HepG2 (cell line): ENCODE measurements around the gene EZH2. TPM values are rescaled to one million over a fixed set of nuclear protein-coding genes. Genes with fewer than 3 reads are reported as not detected.

ENCODE experiments used
- ARHGAP35 ChIP-seq: sonication (generic); formaldehyde crosslinking; IDR thresholded peaks from 2 replicates; pipeline ENCODE4 v1.9.0; 2022; ENCODE audit warnings: mild to moderate bottlenecking, inconsistent platforms, moderate library complexity, missing genetic modification reagents, borderline replicate concordance
- ATM ChIP-seq: fragments of 450-650 bp; IDR thresholded peaks from 2 replicates; pipeline ENCODE4 v1.7.1; 2017; ENCODE audit warnings: mild to moderate bottlenecking, borderline replicate concordance
- BCL6 ChIP-seq: IDR thresholded peaks from 2 replicates; pipeline ENCODE4 v1.6.1; 2016; ENCODE audit warnings: missing genetic modification reagents, missing compliant biosample characterization
- CBX5 ChIP-seq: sonication (generic); formaldehyde crosslinking; IDR thresholded peaks from 2 replicates; pipeline ENCODE4 v1.4.0; 2020; ENCODE audit warnings: missing genetic modification reagents, borderline replicate concordance
- CREB1 ChIP-seq, 2 experiments: fragments of 450-650 bp in 1 of 2; IDR thresholded peaks; 2 replicates each; pipeline ENCODE4 v1.6.1; 2016 to 2017; ENCODE audit warnings: control low read depth in 1 of 2, mild to moderate bottlenecking in 1 of 2, missing compliant biosample characterization in 1 of 2, missing genetic modification characterization in 1 of 2
- ELF4 ChIP-seq: sonication (generic); formaldehyde crosslinking; IDR thresholded peaks from 2 replicates; pipeline ENCODE4 v1.5.0; 2020; ENCODE audit warnings: missing genetic modification reagents, mild to moderate bottlenecking, moderate library complexity, borderline replicate concordance
- EZH2 ChIP-seq: conservative IDR thresholded peaks from 2 replicates; pipeline ENCODE4 v1.6.1; 2012; ENCODE audit warnings: mild to moderate bottlenecking, low read depth, low read length, moderate library complexity
- HOXA5 ChIP-seq: sonication (generic); formaldehyde crosslinking; IDR thresholded peaks from 2 replicates; pipeline ENCODE4 v1.4.0; 2020; ENCODE audit warnings: missing genetic modification reagents
- PHB2 ChIP-seq: fragments of 450-650 bp; IDR thresholded peaks from 2 replicates; pipeline ENCODE4 v1.6.1; 2018; ENCODE audit not compliant: partially characterized antibody
- PRDM15 ChIP-seq: sonication (generic); formaldehyde crosslinking; IDR thresholded peaks from 2 replicates; pipeline ENCODE4 v1.4.0; 2020; ENCODE audit warnings: missing genetic modification reagents
- PTBP1 ChIP-seq: fragments of 200-400 bp; formaldehyde crosslinking; IDR thresholded peaks from 2 replicates; pipeline ENCODE4 v1.6.1; 2018; ENCODE audit warnings: low read length, low read depth; ENCODE audit not compliant: poor library complexity, severe bottlenecking
- RORA ChIP-seq: sonication (generic); formaldehyde crosslinking; IDR thresholded peaks from 2 replicates; pipeline ENCODE4 v1.5.0; 2020; ENCODE audit warnings: mild to moderate bottlenecking, missing genetic modification reagents, moderate library complexity
- ZBTB38 ChIP-seq: sonication (generic); formaldehyde crosslinking; IDR thresholded peaks from 2 replicates; pipeline ENCODE4 v1.5.1; 2020; ENCODE audit warnings: mild to moderate bottlenecking, missing genetic modification reagents
- ZNF234 ChIP-seq: sonication (generic); formaldehyde crosslinking; conservative IDR thresholded peaks from 2 replicates; pipeline ENCODE4 v1.5.1; 2020; ENCODE audit warnings: mild to moderate bottlenecking, missing genetic modification reagents
- ZNF383 ChIP-seq: sonication (generic); formaldehyde crosslinking; IDR thresholded peaks from 2 replicates; pipeline ENCODE4 v1.4.0; 2020; ENCODE audit warnings: missing genetic modification reagents, mild to moderate bottlenecking, borderline replicate concordance
- ZNF44 ChIP-seq: sonication (generic); formaldehyde crosslinking; IDR thresholded peaks from 2 replicates; pipeline ENCODE4 v1.5.1; 2020; ENCODE audit warnings: mild to moderate bottlenecking, missing genetic modification reagents
- ZNF510 ChIP-seq: sonication (generic); formaldehyde crosslinking; IDR thresholded peaks from 2 replicates; pipeline ENCODE4 v1.4.0; 2020; ENCODE audit warnings: low read depth, mild to moderate bottlenecking, missing genetic modification reagents
- ZNF670 ChIP-seq: sonication (generic); formaldehyde crosslinking; IDR thresholded peaks from 2 replicates; pipeline ENCODE4 v1.8.0; 2022; ENCODE audit warnings: mild to moderate bottlenecking, missing genetic modification reagents, borderline replicate concordance
- ZNF792 ChIP-seq: IDR thresholded peaks from 2 replicates; pipeline ENCODE4 v1.6.1; 2016
- ZSCAN22 ChIP-seq: sonication (generic); formaldehyde crosslinking; IDR thresholded peaks from 2 replicates; pipeline ENCODE4 v1.4.0; 2020; ENCODE audit warnings: mild to moderate bottlenecking, missing genetic modification reagents
- polyA plus RNA-seq, 8 experiments: library from polyadenylated mRNA; depleted of rRNA in 3 of 8; stranded (reverse) in 7 of 8; unstranded in 1 of 8; fragments of >200 nt; fragmentation: Illumina TruSeq in 4 of 8; extraction: Trizol in 4 of 8; gene quantifications; 2 replicates each; pipeline versions ENCODE4 v1.2.1 to v1.2.3, GENCODE V29; 2011 to 2016; ENCODE audit warnings: low read depth in 4 of 8, missing spikeins in 1 of 8, mixed read lengths in 1 of 8; ENCODE audit not compliant: insufficient read depth in 1 of 8
- total RNA-seq, 5 experiments: library from RNA; depleted of rRNA; stranded (reverse); fragments of >200 nt; fragmentation: Illumina TruSeq; extraction: Trizol; gene quantifications; 2 replicates each; pipeline ENCODE4 v1.2.3, GENCODE V29; 2016; ENCODE audit warnings: low read depth in 1 of 5
- TF ChIP-seq, protein P1 (sequence below), 2 experiments: sonication (generic) in 1 of 2; formaldehyde crosslinking in 1 of 2; IDR thresholded peaks; 2 replicates each; pipeline versions ENCODE4 v1.4.0 to v1.6.1; 2018 to 2020; ENCODE audit warnings: missing genetic modification reagents in 2 of 2, borderline replicate concordance in 1 of 2, low read depth in 1 of 2, mild to moderate bottlenecking in 1 of 2, missing biosample characterization in 1 of 2

The EZH2 gene
- total and polyA plus RNA-seq, 2 of the 13 experiments (the other 11 are each of a cell fraction or from before 2014, with no cell fraction given): 26.0 to 34.3 TPM

GRCh38 chr7:148884299-148885022 is 370 bp upstream of the EZH2 start (continued):
- TF ChIP-seq ARHGAP35 (CRISPR knock-in tag) (no peak; the same call in 1 of the 2 replicates), RORA (0 out of 2 replicates have a peak, but pooled peaks have one; percentile 49), PTBP1 (no peak), ZNF44 (CRISPR knock-in tag) (no peak), CBX5 (no peak), PHB2 (no peak), BCL6 (peak; percentile 35; the same call in 1 of the 2 replicates), ZNF510 (CRISPR knock-in tag) (no peak), PRDM15 (CRISPR knock-in tag) (peak; percentile 52; the same call in 1 of the 2 replicates), ZSCAN22 (CRISPR knock-in tag) (no peak), ZNF383 (CRISPR knock-in tag) (no peak), ELF4 (CRISPR knock-in tag) (0 out of 2 replicates have a peak, but pooled peaks have one; percentile 25), ZNF234 (no peak), EZH2 (no peak), CREB1 (IDR thresholded peaks at IDR 0.05) (peak; percentile 28; the same call in 1 of the 2 replicates), CREB1 (CRISPR knock-in tag; IDR thresholded peaks at IDR 0.05) (no peak), HOXA5 (CRISPR knock-in tag) (peak; percentile 58; the same call in 1 of the 2 replicates), ZNF670 (CRISPR knock-in tag) (peak; percentile 52; the same call in 1 of the 2 replicates), ZNF792 (peak; percentile 50; the same call in 1 of the 2 replicates), ZBTB38 (CRISPR knock-in tag) (peak; percentile 30; the same call in 1 of the 2 replicates), ATM (no peak)
- TF ChIP-seq, protein P1, sequence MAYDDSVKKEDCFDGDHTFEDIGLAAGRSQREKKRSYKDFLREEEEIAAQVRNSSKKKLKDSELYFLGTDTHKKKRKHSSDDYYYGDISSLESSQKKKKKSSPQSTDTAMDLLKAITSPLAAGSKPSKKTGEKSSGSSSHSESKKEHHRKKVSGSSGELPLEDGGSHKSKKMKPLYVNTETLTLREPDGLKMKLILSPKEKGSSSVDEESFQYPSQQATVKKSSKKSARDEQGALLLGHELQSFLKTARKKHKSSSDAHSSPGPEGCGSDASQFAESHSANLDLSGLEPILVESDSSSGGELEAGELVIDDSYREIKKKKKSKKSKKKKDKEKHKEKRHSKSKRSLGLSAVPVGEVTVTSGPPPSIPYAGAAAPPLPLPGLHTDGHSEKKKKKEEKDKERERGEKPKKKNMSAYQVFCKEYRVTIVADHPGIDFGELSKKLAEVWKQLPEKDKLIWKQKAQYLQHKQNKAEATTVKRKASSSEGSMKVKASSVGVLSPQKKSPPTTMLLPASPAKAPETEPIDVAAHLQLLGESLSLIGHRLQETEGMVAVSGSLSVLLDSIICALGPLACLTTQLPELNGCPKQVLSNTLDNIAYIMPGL (CRISPR knock-in tag; IDR thresholded peaks at IDR 0.05; ENCODE audit: borderline replicate concordance in 1 of 2, low read depth in 1 of 2): peak; percentile 30 to 62; a peak in 1 of 4 replicates
